22Rv1 (cell line): Measurements from ENCODE around the gene ITGB7.

Source experiments
- ZFX ChIP-seq: fragments of 450-650 bp; IDR thresholded peaks from 2 replicates; pipeline ENCODE4 v1.6.1; 2017; ENCODE audit warnings: antibody characterized with exemption, borderline replicate concordance
- TF ChIP-seq, protein P1 (sequence below): fragments of 450-650 bp; IDR thresholded peaks from 2 replicates; pipeline ENCODE4 v1.5.1; 2017; ENCODE audit warnings: mild to moderate bottlenecking

DNA sequence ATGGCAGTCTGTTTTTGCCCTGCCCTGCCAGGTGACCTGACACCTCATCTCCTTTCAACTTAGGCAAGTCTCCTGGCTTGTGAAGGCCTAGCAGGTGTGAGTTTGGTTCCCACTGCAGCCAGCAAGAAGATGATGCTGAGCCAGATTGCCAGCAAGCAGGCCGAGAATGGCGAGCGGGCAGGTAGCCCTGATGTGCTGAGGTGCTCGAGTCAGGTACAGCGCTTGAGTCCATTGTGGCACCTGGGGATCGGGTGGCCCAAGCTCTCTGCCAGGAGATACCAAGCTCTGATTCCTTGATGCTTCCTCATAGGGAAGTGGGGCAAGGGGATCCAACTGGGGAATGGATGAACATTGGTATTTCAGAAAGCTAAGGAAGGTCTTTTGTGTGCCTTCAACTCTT is 22.2 kb downstream of the ITGB7 start:
- TF ChIP-seq, protein P1, sequence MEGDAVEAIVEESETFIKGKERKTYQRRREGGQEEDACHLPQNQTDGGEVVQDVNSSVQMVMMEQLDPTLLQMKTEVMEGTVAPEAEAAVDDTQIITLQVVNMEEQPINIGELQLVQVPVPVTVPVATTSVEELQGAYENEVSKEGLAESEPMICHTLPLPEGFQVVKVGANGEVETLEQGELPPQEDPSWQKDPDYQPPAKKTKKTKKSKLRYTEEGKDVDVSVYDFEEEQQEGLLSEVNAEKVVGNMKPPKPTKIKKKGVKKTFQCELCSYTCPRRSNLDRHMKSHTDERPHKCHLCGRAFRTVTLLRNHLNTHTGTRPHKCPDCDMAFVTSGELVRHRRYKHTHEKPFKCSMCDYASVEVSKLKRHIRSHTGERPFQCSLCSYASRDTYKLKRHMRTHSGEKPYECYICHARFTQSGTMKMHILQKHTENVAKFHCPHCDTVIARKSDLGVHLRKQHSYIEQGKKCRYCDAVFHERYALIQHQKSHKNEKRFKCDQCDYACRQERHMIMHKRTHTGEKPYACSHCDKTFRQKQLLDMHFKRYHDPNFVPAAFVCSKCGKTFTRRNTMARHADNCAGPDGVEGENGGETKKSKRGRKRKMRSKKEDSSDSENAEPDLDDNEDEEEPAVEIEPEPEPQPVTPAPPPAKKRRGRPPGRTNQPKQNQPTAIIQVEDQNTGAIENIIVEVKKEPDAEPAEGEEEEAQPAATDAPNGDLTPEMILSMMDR, result no peak
- TF ChIP-seq ZFX, result no peak
